SK-N-SH treated with all-trans-retinoic acid at 6 μM for 48 hours (cell line): Measurements from ENCODE around the gene CDKN2C.

ENCODE experiments used
- ATAC-seq: fragments of 200-7000 bp; cut with Tn5 transposase; 3 replicates; pipeline ENCODE4 v1.9.1; 2020; ENCODE audit warnings: mild to moderate bottlenecking, moderate library complexity
- ARNTL ChIP-seq: fragments of 450-650 bp; formaldehyde crosslinking; IDR thresholded peaks from 2 replicates; pipeline ENCODE4 v1.5.0; 2020; ENCODE audit warnings: low read depth, mild to moderate bottlenecking, moderate library complexity, borderline replicate concordance
- BACH2 ChIP-seq: fragments of 250-450 bp; sonication (Bioruptor Pico); IDR thresholded peaks from 2 replicates; pipeline ENCODE4 v1.9.0; 2021; ENCODE audit warnings: mild to moderate bottlenecking, borderline replicate concordance
- CSDC2 ChIP-seq: fragments of 250-450 bp; sonication (Bioruptor Pico); IDR thresholded peaks from 2 replicates; pipeline ENCODE4 v1.5.0; 2020; ENCODE audit warnings: mild to moderate bottlenecking, moderate library complexity
- ESRRG ChIP-seq: fragments of 250-450 bp; sonication (Bioruptor Pico); IDR thresholded peaks from 2 replicates; pipeline ENCODE4 v1.6.1; 2021; ENCODE audit warnings: mild to moderate bottlenecking
- GLIS3 ChIP-seq: fragments of 250-450 bp; sonication (Bioruptor Pico); IDR thresholded peaks from 2 replicates; pipeline ENCODE4 v1.5.0; 2020; ENCODE audit warnings: mild to moderate bottlenecking, moderate library complexity
- ISL1 ChIP-seq: fragments of 250-450 bp; sonication (Bioruptor Pico); IDR thresholded peaks from 2 replicates; pipeline ENCODE4 v2.1.2; 2022; ENCODE audit warnings: mild to moderate bottlenecking, moderate library complexity
- OSR1 ChIP-seq: fragments of 250-450 bp; sonication (Bioruptor Pico); IDR thresholded peaks from 2 replicates; pipeline ENCODE4 v1.8.0; 2022; ENCODE audit warnings: moderate library complexity, mild to moderate bottlenecking, inconsistent platforms
- SNAI2 ChIP-seq: fragments of 250-450 bp; sonication (Bioruptor Pico); IDR thresholded peaks from 2 replicates; pipeline ENCODE4 v1.5.0; 2020; ENCODE audit warnings: mild to moderate bottlenecking, moderate library complexity
- TCF4 ChIP-seq: fragments of 250-450 bp; sonication (Bioruptor Pico); IDR thresholded peaks from 2 replicates; pipeline ENCODE4 v1.8.0; 2021; ENCODE audit warnings: mild to moderate bottlenecking, moderate library complexity, borderline replicate concordance
- TOX ChIP-seq: fragments of 250-450 bp; sonication (Bioruptor Pico); IDR thresholded peaks from 2 replicates; pipeline ENCODE4 v1.8.0; 2021; ENCODE audit warnings: mild to moderate bottlenecking, moderate library complexity, borderline replicate concordance
- ZC3H10 ChIP-seq: fragments of 250-450 bp; sonication (Bioruptor Pico); IDR thresholded peaks from 2 replicates; pipeline ENCODE4 v1.5.1; 2021; ENCODE audit warnings: mild to moderate bottlenecking, moderate library complexity
- ZFP3 ChIP-seq: fragments of 250-450 bp; sonication (Bioruptor Pico); IDR thresholded peaks from 2 replicates; pipeline ENCODE4 v1.5.0; 2020; ENCODE audit warnings: mild to moderate bottlenecking, moderate library complexity
- ZNF8 ChIP-seq: fragments of 450-650 bp; formaldehyde crosslinking; IDR thresholded peaks from 2 replicates; pipeline ENCODE4 v1.5.0; 2020; ENCODE audit warnings: mild to moderate bottlenecking, moderate library complexity
- TF ChIP-seq, protein P1 (sequence below): fragments of 250-450 bp; sonication (Bioruptor Pico); IDR thresholded peaks from 2 replicates; pipeline ENCODE4 v1.8.0; 2021; ENCODE audit warnings: low read depth, mild to moderate bottlenecking, moderate library complexity, borderline replicate concordance
- TF ChIP-seq, protein P2 (sequence below): fragments of 250-450 bp; sonication (Bioruptor Pico); IDR thresholded peaks from 2 replicates; pipeline ENCODE4 v1.5.0; 2020; ENCODE audit warnings: mild to moderate bottlenecking, moderate library complexity
- TF ChIP-seq, protein P3 (sequence below): fragments of 250-450 bp; sonication (Bioruptor Pico); IDR thresholded peaks from 2 replicates; pipeline ENCODE4 v1.5.1; 2021; ENCODE audit warnings: mild to moderate bottlenecking, moderate library complexity

CDKN2C gene

DNA sequence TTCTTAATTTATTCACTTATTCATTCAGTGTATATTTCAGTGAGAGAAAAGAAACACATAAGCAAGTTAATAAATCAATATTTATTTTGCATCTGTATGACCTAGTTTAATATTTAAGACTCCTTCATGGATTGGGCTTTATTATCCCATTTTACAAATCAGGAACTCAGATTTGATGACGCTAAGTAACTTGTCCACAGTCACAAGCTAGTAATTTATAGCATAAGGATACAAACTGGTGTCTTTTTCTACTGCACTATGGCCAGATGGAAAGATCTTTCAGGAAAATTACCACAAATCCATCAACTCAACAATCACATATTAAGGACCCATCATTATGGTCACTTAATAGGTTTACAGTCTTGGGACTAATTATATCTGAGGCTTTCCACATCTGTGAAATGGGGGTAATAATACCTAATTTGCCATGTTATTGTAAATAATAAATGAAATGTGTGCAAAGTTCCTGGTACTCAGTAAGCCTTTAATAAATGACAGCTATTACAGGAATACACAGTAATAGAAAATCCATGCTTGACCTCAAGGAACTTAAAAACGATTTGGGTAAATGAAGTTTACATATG, 13.3 kb downstream of the CDKN2C start:
- TF ChIP-seq ZC3H10 (CRISPR knock-in tag) (no peak), OSR1 (CRISPR knock-in tag) (no peak), BACH2 (CRISPR knock-in tag) (no peak), CSDC2 (CRISPR knock-in tag) (no peak), TOX (no peak), GLIS3 (no peak), TCF4 (CRISPR knock-in tag) (no peak), ESRRG (CRISPR knock-in tag) (no peak), ZFP3 (CRISPR knock-in tag) (no peak), ISL1 (no peak), SNAI2 (CRISPR knock-in tag) (no peak), ARNTL (CRISPR knock-in tag) (no peak)
- TF ChIP-seq, protein P1, sequence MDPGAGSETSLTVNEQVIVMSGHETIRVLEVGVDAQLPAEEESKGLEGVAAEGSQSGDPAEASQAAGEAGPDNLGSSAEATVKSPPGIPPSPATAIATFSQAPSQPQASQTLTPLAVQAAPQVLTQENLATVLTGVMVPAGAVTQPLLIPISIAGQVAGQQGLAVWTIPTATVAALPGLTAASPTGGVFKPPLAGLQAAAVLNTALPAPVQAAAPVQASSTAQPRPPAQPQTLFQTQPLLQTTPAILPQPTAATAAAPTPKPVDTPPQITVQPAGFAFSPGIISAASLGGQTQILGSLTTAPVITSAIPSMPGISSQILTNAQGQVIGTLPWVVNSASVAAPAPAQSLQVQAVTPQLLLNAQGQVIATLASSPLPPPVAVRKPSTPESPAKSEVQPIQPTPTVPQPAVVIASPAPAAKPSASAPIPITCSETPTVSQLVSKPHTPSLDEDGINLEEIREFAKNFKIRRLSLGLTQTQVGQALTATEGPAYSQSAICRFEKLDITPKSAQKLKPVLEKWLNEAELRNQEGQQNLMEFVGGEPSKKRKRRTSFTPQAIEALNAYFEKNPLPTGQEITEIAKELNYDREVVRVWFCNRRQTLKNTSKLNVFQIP (CRISPR knock-in tag) = no peak
- TF ChIP-seq, protein P2, sequence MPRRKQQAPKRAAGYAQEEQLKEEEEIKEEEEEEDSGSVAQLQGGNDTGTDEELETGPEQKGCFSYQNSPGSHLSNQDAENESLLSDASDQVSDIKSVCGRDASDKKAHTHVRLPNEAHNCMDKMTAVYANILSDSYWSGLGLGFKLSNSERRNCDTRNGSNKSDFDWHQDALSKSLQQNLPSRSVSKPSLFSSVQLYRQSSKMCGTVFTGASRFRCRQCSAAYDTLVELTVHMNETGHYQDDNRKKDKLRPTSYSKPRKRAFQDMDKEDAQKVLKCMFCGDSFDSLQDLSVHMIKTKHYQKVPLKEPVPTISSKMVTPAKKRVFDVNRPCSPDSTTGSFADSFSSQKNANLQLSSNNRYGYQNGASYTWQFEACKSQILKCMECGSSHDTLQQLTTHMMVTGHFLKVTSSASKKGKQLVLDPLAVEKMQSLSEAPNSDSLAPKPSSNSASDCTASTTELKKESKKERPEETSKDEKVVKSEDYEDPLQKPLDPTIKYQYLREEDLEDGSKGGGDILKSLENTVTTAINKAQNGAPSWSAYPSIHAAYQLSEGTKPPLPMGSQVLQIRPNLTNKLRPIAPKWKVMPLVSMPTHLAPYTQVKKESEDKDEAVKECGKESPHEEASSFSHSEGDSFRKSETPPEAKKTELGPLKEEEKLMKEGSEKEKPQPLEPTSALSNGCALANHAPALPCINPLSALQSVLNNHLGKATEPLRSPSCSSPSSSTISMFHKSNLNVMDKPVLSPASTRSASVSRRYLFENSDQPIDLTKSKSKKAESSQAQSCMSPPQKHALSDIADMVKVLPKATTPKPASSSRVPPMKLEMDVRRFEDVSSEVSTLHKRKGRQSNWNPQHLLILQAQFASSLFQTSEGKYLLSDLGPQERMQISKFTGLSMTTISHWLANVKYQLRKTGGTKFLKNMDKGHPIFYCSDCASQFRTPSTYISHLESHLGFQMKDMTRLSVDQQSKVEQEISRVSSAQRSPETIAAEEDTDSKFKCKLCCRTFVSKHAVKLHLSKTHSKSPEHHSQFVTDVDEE = no peak
- TF ChIP-seq, protein P3, sequence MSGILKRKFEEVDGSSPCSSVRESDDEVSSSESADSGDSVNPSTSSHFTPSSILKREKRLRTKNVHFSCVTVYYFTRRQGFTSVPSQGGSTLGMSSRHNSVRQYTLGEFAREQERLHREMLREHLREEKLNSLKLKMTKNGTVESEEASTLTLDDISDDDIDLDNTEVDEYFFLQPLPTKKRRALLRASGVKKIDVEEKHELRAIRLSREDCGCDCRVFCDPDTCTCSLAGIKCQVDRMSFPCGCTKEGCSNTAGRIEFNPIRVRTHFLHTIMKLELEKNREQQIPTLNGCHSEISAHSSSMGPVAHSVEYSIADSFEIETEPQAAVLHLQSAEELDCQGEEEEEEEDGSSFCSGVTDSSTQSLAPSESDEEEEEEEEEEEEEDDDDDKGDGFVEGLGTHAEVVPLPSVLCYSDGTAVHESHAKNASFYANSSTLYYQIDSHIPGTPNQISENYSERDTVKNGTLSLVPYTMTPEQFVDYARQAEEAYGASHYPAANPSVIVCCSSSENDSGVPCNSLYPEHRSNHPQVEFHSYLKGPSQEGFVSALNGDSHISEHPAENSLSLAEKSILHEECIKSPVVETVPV (CRISPR knock-in tag) = no peak
- no peak for ATAC-seq

DNA sequence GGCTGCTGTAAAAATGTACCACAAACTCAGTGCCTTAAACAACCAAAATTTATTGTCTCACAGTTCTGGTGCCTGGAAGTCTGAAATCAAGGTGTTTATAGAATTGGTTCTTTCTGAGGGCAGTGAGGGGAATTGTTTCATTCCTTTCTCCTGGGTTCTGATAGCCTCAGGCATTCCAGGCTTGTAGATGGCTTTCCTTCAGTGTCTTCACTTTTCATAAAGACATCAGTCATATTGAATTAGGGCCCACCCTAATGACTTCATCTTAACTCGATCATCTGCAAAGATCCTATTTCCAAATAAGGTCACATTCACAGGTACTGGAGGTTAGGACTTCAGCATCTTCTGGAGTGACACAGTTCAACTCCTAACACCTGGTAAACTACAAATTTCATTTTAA, 15.0 kb downstream of the CDKN2C start:
- ATAC-seq = no peak
- TF ChIP-seq CSDC2 (CRISPR knock-in tag) = no peak
- no peak for TF ChIP-seq ZFP3 (CRISPR knock-in tag)
- TF ChIP-seq, protein P3 (CRISPR knock-in tag) = no peak
- peak; percentile 17; the same call in 1 of the 2 replicates for TF ChIP-seq ISL1

DNA sequence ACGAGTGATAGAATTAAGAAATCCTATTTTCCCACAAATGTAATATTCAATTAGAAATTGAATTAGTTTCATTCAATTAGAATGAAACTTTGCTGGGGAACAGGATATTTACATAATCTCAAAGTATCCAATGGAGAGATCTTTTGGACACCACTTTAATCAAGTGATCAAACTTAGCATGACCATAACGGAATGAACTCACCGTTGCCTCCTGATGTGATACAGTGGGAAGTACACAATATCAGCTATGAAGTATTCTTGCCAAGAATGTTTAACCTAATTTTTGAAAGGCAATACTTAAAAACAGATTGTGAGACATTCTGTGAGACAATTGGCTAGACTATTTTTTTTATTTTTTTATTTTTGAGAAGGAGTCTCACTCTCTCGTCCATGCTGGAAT, 16.6 kb downstream of the CDKN2C start:
- TF ChIP-seq, protein P3 (CRISPR knock-in tag) = no peak
- no peak for TF ChIP-seq ZNF8 (CRISPR knock-in tag)
- TF ChIP-seq, protein P2 = no peak
- TF ChIP-seq ARNTL (CRISPR knock-in tag) = no peak
- ATAC-seq = peak; percentile 38; the same call in 2 of the 3 replicates
